ENCODE measurements around the gene TMEM184C.

The TMEM184C gene

GRCh38 chr4:147691820-147692219 lies 74.6 kb downstream of the TMEM184C start:
- H3K4me3 ChIP-seq (replicated peaks; ENCODE audit: insufficient read depth, low read length): no peak overlapping the region
- no peak overlapping the region for H3K27ac ChIP-seq (replicated peaks)
- H3K27me3 ChIP-seq (ENCODE audit: insufficient read depth, poor library complexity, severe bottlenecking): no peaks in the 10 kb centered on the region
- DNase-seq (ENCODE audit: low read depth in 1 of 2, low spot score in 1 of 2): no peak
- TF ChIP-seq POLR2AphosphoS5 (IDR thresholded peaks at IDR 0.05; ENCODE audit: low read depth) (no peak), GABPA (IDR thresholded peaks at IDR 0.05; ENCODE audit: low read depth) (no peak), SPI1 (IDR thresholded peaks at IDR 0.05; ENCODE audit: borderline replicate concordance, low read depth) (no peak), REST (IDR thresholded peaks at IDR 0.05; ENCODE audit: insufficient replicate concordance, low read depth) (no peak), CTCF (IDR thresholded peaks at IDR 0.05; ENCODE audit: insufficient read depth, low read length) (no peak)

- H3K4me3 ChIP-seq (replicated peaks; ENCODE audit: insufficient read depth, low read length): no peak overlapping the region
- no peak for DNase-seq (ENCODE audit: low read depth in 1 of 2, low spot score in 1 of 2)
- H3K27ac ChIP-seq (replicated peaks): no peak overlapping the region
- TF ChIP-seq CTCF (IDR thresholded peaks at IDR 0.05; ENCODE audit: insufficient read depth, low read length) (no peak), SPI1 (IDR thresholded peaks at IDR 0.05; ENCODE audit: borderline replicate concordance, low read depth) (no peak), REST (IDR thresholded peaks at IDR 0.05; ENCODE audit: insufficient replicate concordance, low read depth) (no peak), POLR2AphosphoS5 (IDR thresholded peaks at IDR 0.05; ENCODE audit: low read depth) (no peak), GABPA (IDR thresholded peaks at IDR 0.05; ENCODE audit: low read depth) (no peak)
- H3K27me3 ChIP-seq (ENCODE audit: insufficient read depth, poor library complexity, severe bottlenecking): no peaks in the 10 kb centered on the region
These were observed 76.0 kb downstream of the TMEM184C start for GRCh38 chr4:147693218-147693617.

GRCh38 chr4:147696866-147697265 lies 79.7 kb downstream of the TMEM184C start:
- no peak for TF ChIP-seq SPI1 (IDR thresholded peaks at IDR 0.05; ENCODE audit: borderline replicate concordance, low read depth)
- TF ChIP-seq REST (IDR thresholded peaks at IDR 0.05; ENCODE audit: insufficient replicate concordance, low read depth): no peak
- no peak for TF ChIP-seq CTCF (IDR thresholded peaks at IDR 0.05; ENCODE audit: insufficient read depth, low read length)
- no peak for TF ChIP-seq POLR2AphosphoS5 (IDR thresholded peaks at IDR 0.05; ENCODE audit: low read depth)
- no peak for TF ChIP-seq GABPA (IDR thresholded peaks at IDR 0.05; ENCODE audit: low read depth)
- Histone ChIP-seq H3K27me3 (ENCODE audit: insufficient read depth, poor library complexity, severe bottlenecking) (no peaks in the 10 kb centered on the region), H3K27ac (replicated peaks) (no peak overlapping the region), H3K4me3 (replicated peaks; ENCODE audit: insufficient read depth, low read length) (no peak overlapping the region)
- no peak for DNase-seq (ENCODE audit: low read depth in 1 of 2, low spot score in 1 of 2)
